SU-DHL-6 (cell line): Measurements from ENCODE around the gene CGN.

Experiments used
- H2AFZ ChIP-seq: fragments of 200-600 bp; sonication (generic); 2 replicates; pipeline ENCODE4 v1.6.1; 2014; ENCODE audit warnings: low read depth, mild to moderate bottlenecking, moderate library complexity, mixed read lengths, antibody characterized with exemption, low read length; ENCODE audit not compliant: severe bottlenecking
- H3F3A ChIP-seq: fragments of 200-600 bp; shearing (Covaris generic); 2 replicates; pipeline ENCODE4 v1.6.0; 2016; ENCODE audit warnings: antibody characterized with exemption, mild to moderate bottlenecking; ENCODE audit not compliant: insufficient read depth
- H3K27ac ChIP-seq: fragments of 200-600 bp; sonication (generic); 2 replicates; pipeline ENCODE4 v1.5.1; 2016; ENCODE audit warnings: low read depth, mild to moderate bottlenecking, low read length, moderate library complexity, mixed read lengths
- H3K27me3 ChIP-seq: fragments of 200-600 bp; sonication (generic), shearing (Covaris generic); 2 replicates; pipeline ENCODE4 v1.6.0; 2014; ENCODE audit warnings: mild to moderate bottlenecking, low read length
- H3K36me3 ChIP-seq: fragments of 200-600 bp; sonication (generic); 2 replicates; pipeline ENCODE4 v1.6.1; 2014; ENCODE audit warnings: mild to moderate bottlenecking, low read length, mixed read lengths
- H3K4me2 ChIP-seq: fragments of 300-600, 200-600 bp; shearing (Covaris generic), sonication (generic); 2 replicates; pipeline ENCODE4 v1.6.0; 2014; ENCODE audit warnings: low read length, low read depth, mild to moderate bottlenecking; ENCODE audit not compliant: poor library complexity, severe bottlenecking
- H3K4me3 ChIP-seq: fragments of 200-600 bp; sonication (generic); 2 replicates; pipeline ENCODE4 v1.5.1; 2014; ENCODE audit warnings: antibody characterized with exemption, low read length, mild to moderate bottlenecking, mixed read lengths; ENCODE audit not compliant: insufficient read depth, poor library complexity, severe bottlenecking
- H3K79me2 ChIP-seq: fragments of 200-600 bp; sonication (generic); 2 replicates; pipeline ENCODE4 v1.6.1; 2014; ENCODE audit warnings: mild to moderate bottlenecking, low read length, moderate library complexity; ENCODE audit not compliant: insufficient read depth
- H3K9ac ChIP-seq: fragments of 200-600 bp; sonication (generic); 2 replicates; pipeline ENCODE4 v1.7.0; 2014; ENCODE audit warnings: mild to moderate bottlenecking, low read length
- H3K9me2 ChIP-seq: fragments of 200-600 bp; sonication (generic); replicated peaks from 2 replicates; pipeline ENCODE4 v1.6.1; 2014; ENCODE audit warnings: low read length; ENCODE audit not compliant: insufficient read depth
- H3K9me3 ChIP-seq: fragments of 200-600 bp; sonication (generic); 2 replicates; pipeline ENCODE4 v1.6.1; 2014; ENCODE audit warnings: low read length, mixed read lengths; ENCODE audit not compliant: insufficient read depth
- H4K20me1 ChIP-seq: fragments of 200-600 bp; sonication (generic); 2 replicates; pipeline ENCODE4 v1.6.1; 2014; ENCODE audit warnings: low read depth, mild to moderate bottlenecking, antibody characterized with exemption, low read length, moderate library complexity, mixed read lengths
- CTCF ChIP-seq: fragments of 200-600 bp; sonication (generic); IDR thresholded peaks from one replicate; pipeline ENCODE4 v1.5.1; 2017; ENCODE audit warnings: antibody characterized with exemption, mild to moderate bottlenecking, low read length, moderate library complexity; ENCODE audit not compliant: insufficient read depth, poor library complexity, severe bottlenecking
- EZH2phosphoT487 ChIP-seq: fragments of 200-600 bp; sonication (generic), shearing (Covaris generic); conservative IDR thresholded peaks from 2 replicates; pipeline ENCODE4 v1.6.1; 2018; ENCODE audit warnings: mild to moderate bottlenecking, antibody characterized with exemption, low read length, moderate library complexity, mixed read lengths

The CGN gene

GRCh38 chr1:151504252-151504651, 6.9 kb upstream of the CGN start:
- Histone ChIP-seq H3K27ac (no peak overlapping the region), H3K27me3 (no peaks in the 10 kb centered on the region), H3F3A (no peaks in the 10 kb centered on the region), H3K9ac (no peak overlapping the region), H3K36me3 (no peaks in the 10 kb centered on the region), H3K9me2 (no peaks in the 10 kb centered on the region), H3K4me2 (no peak overlapping the region), H3K9me3 (no peaks in the 10 kb centered on the region), H3K79me2 (no peaks in the 10 kb centered on the region), H3K4me3 (no peak overlapping the region), H2AFZ (no peak overlapping the region), H4K20me1 (no peaks in the 10 kb centered on the region)
- TF ChIP-seq EZH2phosphoT487 (no peak), CTCF (no peak)

GRCh38 chr1:151504759-151505158, 6.4 kb upstream of the CGN start:
- Histone ChIP-seq H3K27ac (no peak overlapping the region), H3K79me2 (no peaks in the 10 kb centered on the region), H3F3A (no peaks in the 10 kb centered on the region), H3K9ac (no peak overlapping the region), H2AFZ (no peak overlapping the region), H3K4me3 (no peak overlapping the region), H4K20me1 (no peaks in the 10 kb centered on the region), H3K9me3 (no peaks in the 10 kb centered on the region), H3K36me3 (no peaks in the 10 kb centered on the region), H3K27me3 (no peaks in the 10 kb centered on the region), H3K9me2 (no peaks in the 10 kb centered on the region), H3K4me2 (no peak overlapping the region)
- TF ChIP-seq EZH2phosphoT487 (no peak), CTCF (no peak)

GRCh38 chr1:151508833-151509232, 2.4 kb upstream of the CGN start:
- no peak overlapping the region for H3K4me3 ChIP-seq
- H3K9me3 ChIP-seq: no peaks in the 10 kb centered on the region
- no peaks in the 10 kb centered on the region for H3K27me3 ChIP-seq
- H3F3A ChIP-seq: peaks cover 6% of the 10 kb centered on the region; the same call in 1 of the 2 replicates
- no peak for TF ChIP-seq CTCF
- H2AFZ ChIP-seq: no peak overlapping the region
- no peak overlapping the region for H3K4me2 ChIP-seq
- H4K20me1 ChIP-seq: no peaks in the 10 kb centered on the region
- no peaks in the 10 kb centered on the region for H3K79me2 ChIP-seq
- H3K27ac ChIP-seq: no peak overlapping the region
- no peak overlapping the region for H3K9ac ChIP-seq
- H3K36me3 ChIP-seq: no peaks in the 10 kb centered on the region
- no peaks in the 10 kb centered on the region for H3K9me2 ChIP-seq
